H1 (cell line): ENCODE measurements around the gene SIN3B. TPM values are rescaled to one million over a fixed set of nuclear protein-coding genes. Genes with fewer than 3 reads are reported as not detected.

ENCODE experiments used
- CTCF ChIA-PET: fragments of 300-600 bp; sonication (Branson Sonifier 250); formaldehyde crosslinking; loops from one replicate; lab custom pipeline; 2021; ENCODE audit not compliant: partially characterized antibody; lab: Charles Lee
- POLR2A ChIA-PET: fragments of 300-600 bp; sonication (Branson Sonifier 250); formaldehyde crosslinking; loops from one replicate; lab custom pipeline; 2021; ENCODE audit warnings: inconsistent platforms; ENCODE audit not compliant: partially characterized antibody; lab: Charles Lee
- DNase-seq, 2 experiments: peaks; one replicate each; pipeline versions ENCODE4 v3.0.0 to v3.0.0-alpha.2; 2010 to 2022; ENCODE audit warnings: low spot score in 2 of 2, low read depth in 1 of 2, mixed read lengths in 1 of 2
- FAIRE-seq: peaks from 2 replicates; lab custom pipeline; 2011; peaks lifted over from hg19 to GRCh38; lab: Jason Lieb, UNC
- H2AFZ ChIP-seq: 2 replicates; pipeline ENCODE4 v1.8.1; 2012; ENCODE audit warnings: low read length, inconsistent platforms
- H2AK5ac ChIP-seq: 2 replicates; pipeline ENCODE4 v1.6.1; 2013; ENCODE audit warnings: low read depth, low read length
- H2BK120ac ChIP-seq: replicated peaks from 2 replicates; pipeline ENCODE3; 2013; ENCODE audit warnings: low read depth, low read length, inconsistent platforms
- H2BK12ac ChIP-seq: 2 replicates; pipeline ENCODE4 v1.6.1; 2013; ENCODE audit warnings: low read depth, low read length
- H2BK15ac ChIP-seq: 2 replicates; pipeline ENCODE4 v1.6.1; 2013; ENCODE audit warnings: low read length
- H2BK20ac ChIP-seq: 2 replicates; pipeline ENCODE4 v1.6.1; 2013; ENCODE audit warnings: low read length
- H2BK5ac ChIP-seq: 2 replicates; pipeline ENCODE4 v1.6.1; 2013; ENCODE audit warnings: low read depth, low read length
- H3K14ac ChIP-seq: 2 replicates; pipeline ENCODE4 v1.6.1; 2013; ENCODE audit warnings: inconsistent platforms; ENCODE audit not compliant: insufficient read length
- H3K18ac ChIP-seq: 2 replicates; pipeline ENCODE4 v1.6.1; 2013; ENCODE audit warnings: low read length; ENCODE audit errors: extremely low read depth
- H3K23ac ChIP-seq: 2 replicates; pipeline ENCODE4 v1.6.1; 2013; ENCODE audit warnings: inconsistent platforms; ENCODE audit not compliant: insufficient read length
- H3K23me2 ChIP-seq: 2 replicates; pipeline ENCODE4 v1.6.1; 2013; ENCODE audit warnings: low read depth, low read length
- H3K27ac ChIP-seq: 2 replicates; pipeline ENCODE4 v1.6.1; 2011; ENCODE audit warnings: low read depth, low read length, inconsistent platforms
- H3K27me3 ChIP-seq, 4 experiments: replicated peaks in 1 of 4; 1 replicate in 1 of 4; 2 replicates in 3 of 4; pipeline versions ENCODE4 v1.6.1 to v1.8.1; 2011 to 2013; ENCODE audit warnings: low read length in 3 of 4, mild to moderate bottlenecking in 3 of 4, inconsistent platforms in 2 of 4, mixed read lengths in 2 of 4, moderate library complexity in 1 of 4; ENCODE audit not compliant: control insufficient read depth in 3 of 4, insufficient read depth in 3 of 4; ENCODE audit errors: extremely low read depth in 1 of 4
- H3K36me3 ChIP-seq, 4 experiments: 2 replicates each; pipeline versions ENCODE4 v1.6.1 to v1.8.1; 2011 to 2013; ENCODE audit warnings: mild to moderate bottlenecking in 4 of 4, low read length in 3 of 4, moderate library complexity in 2 of 4, control low read depth in 1 of 4, inconsistent platforms in 1 of 4; ENCODE audit not compliant: insufficient read depth in 4 of 4, control insufficient read depth in 2 of 4
- H3K4ac ChIP-seq: replicated peaks from 2 replicates; pipeline ENCODE3; 2013; ENCODE audit warnings: low read length, low read depth, mixed read lengths, inconsistent platforms; ENCODE audit not compliant: insufficient read length
- H3K4me1 ChIP-seq, 4 experiments: replicated peaks in 1 of 4; 1 replicate in 1 of 4; 2 replicates in 3 of 4; pipeline versions ENCODE4 v1.6.1 to v1.8.1; 2011 to 2013; ENCODE audit warnings: low read length in 3 of 4, inconsistent platforms in 2 of 4, mixed read lengths in 1 of 4; ENCODE audit not compliant: insufficient read depth in 4 of 4, control insufficient read depth in 3 of 4
- H3K4me2 ChIP-seq, 2 experiments: 2 replicates each; pipeline versions ENCODE4 v1.6.1 to v1.8.1; 2011 to 2013; ENCODE audit warnings: low read depth in 2 of 2, low read length in 2 of 2, control low read depth in 1 of 2, inconsistent platforms in 1 of 2, mild to moderate bottlenecking in 1 of 2; ENCODE audit not compliant: insufficient read depth in 1 of 2
- H3K4me3 ChIP-seq, 4 experiments: fragments of 200-600, 300-600 bp in 1 of 4; sonication (generic), shearing (Covaris generic), sonication (Bioruptor Twin) in 1 of 4; 2 replicates each; pipeline versions ENCODE4 v1.5.1 to v1.8.1; 2011 to 2016; ENCODE audit warnings: low read length in 4 of 4, low read depth in 3 of 4, control low read depth in 2 of 4, inconsistent platforms in 2 of 4, mild to moderate bottlenecking in 2 of 4, mixed read lengths in 1 of 4, moderate library complexity in 1 of 4; ENCODE audit not compliant: insufficient read depth in 2 of 4; ENCODE audit errors: extremely low read depth in 1 of 4
- H3K56ac ChIP-seq: replicated peaks from 2 replicates; pipeline ENCODE3; 2013; ENCODE audit warnings: low read depth, mild to moderate bottlenecking, mixed read lengths, low read length, inconsistent platforms; ENCODE audit not compliant: insufficient read length
- H3K79me1 ChIP-seq: 2 replicates; pipeline ENCODE4 v1.6.1; 2013; ENCODE audit warnings: low read depth, low read length, control low read depth
- H3K79me2 ChIP-seq, 2 experiments: 2 replicates each; pipeline versions ENCODE4 v1.6.1 to v1.8.1; 2012 to 2013; ENCODE audit warnings: low read length in 2 of 2, mild to moderate bottlenecking in 2 of 2, inconsistent platforms in 1 of 2; ENCODE audit not compliant: insufficient read depth in 2 of 2, control insufficient read depth in 1 of 2
- H3K9ac ChIP-seq, 4 experiments: replicated peaks in 1 of 4; 1 replicate in 1 of 4; 2 replicates in 3 of 4; pipeline versions ENCODE4 v1.6.1 to v1.8.1; 2011 to 2013; ENCODE audit warnings: low read depth in 3 of 4, low read length in 3 of 4, control low read depth in 2 of 4, mild to moderate bottlenecking in 2 of 4, moderate library complexity in 2 of 4, inconsistent platforms in 1 of 4; ENCODE audit errors: extremely low read depth in 1 of 4
- H3K9me3 ChIP-seq, 2 experiments: 2 replicates each; pipeline versions ENCODE4 v1.6.1 to v1.8.1; 2012 to 2013; ENCODE audit warnings: mild to moderate bottlenecking in 2 of 2, moderate library complexity in 2 of 2, control low read depth in 1 of 2, inconsistent platforms in 1 of 2, low read depth in 1 of 2, low read length in 1 of 2, mixed read lengths in 1 of 2; ENCODE audit not compliant: insufficient read depth in 2 of 2
- H4K20me1 ChIP-seq, 2 experiments: replicated peaks in 1 of 2; 2 replicates each; pipeline versions ENCODE3 to v1.8.1; 2011 to 2013; ENCODE audit warnings: inconsistent platforms in 2 of 2, low read length in 2 of 2, mild to moderate bottlenecking in 1 of 2; ENCODE audit not compliant: insufficient read depth in 2 of 2, control insufficient read depth in 1 of 2
- H4K5ac ChIP-seq: 2 replicates; pipeline ENCODE4 v1.6.1; 2013; ENCODE audit warnings: low read length, low read depth, mixed read lengths, inconsistent platforms; ENCODE audit not compliant: insufficient read length
- H4K8ac ChIP-seq: 2 replicates; pipeline ENCODE4 v1.8.0; 2013; ENCODE audit warnings: mild to moderate bottlenecking, moderate library complexity, low read length, inconsistent platforms; ENCODE audit not compliant: insufficient read depth; ENCODE audit errors: extremely low read depth
- H4K91ac ChIP-seq: replicated peaks from 2 replicates; pipeline ENCODE3; 2013; ENCODE audit warnings: low read length, mixed read lengths, inconsistent platforms; ENCODE audit not compliant: insufficient read length
- ATF3 ChIP-seq: IDR thresholded peaks from 2 replicates; pipeline ENCODE4 v1.6.1; 2011; ENCODE audit warnings: low read depth, mild to moderate bottlenecking, low read length; ENCODE audit not compliant: insufficient read depth
- CHD1 ChIP-seq: IDR thresholded peaks from 2 replicates; pipeline ENCODE4 v1.6.1; 2012; ENCODE audit warnings: low read depth, low read length, improper control_type of control experiment
- CHD2 ChIP-seq: IDR thresholded peaks from 2 replicates; pipeline ENCODE4 v1.6.1; 2012; ENCODE audit warnings: low read length, improper control_type of control experiment
- GABPA ChIP-seq: IDR thresholded peaks from 2 replicates; pipeline ENCODE4 v1.6.1; 2011; ENCODE audit warnings: mild to moderate bottlenecking, low read length, moderate library complexity, borderline replicate concordance; ENCODE audit not compliant: insufficient read depth
- HDAC2 ChIP-seq, 2 experiments: fragments of 300-600 bp in 1 of 2; sonication (generic) in 1 of 2; IDR thresholded peaks; 2 replicates each; pipeline ENCODE4 v1.6.1; 2011 to 2012; ENCODE audit warnings: low read depth in 2 of 2, low read length in 2 of 2, mild to moderate bottlenecking in 2 of 2, moderate library complexity in 2 of 2, borderline replicate concordance in 1 of 2, inconsistent platforms in 1 of 2
- MAFK ChIP-seq: IDR thresholded peaks from 2 replicates; pipeline ENCODE4 v1.6.1; 2012; ENCODE audit warnings: low read depth, mild to moderate bottlenecking, improper control_type of control experiment, low read length
- NRF1 ChIP-seq: IDR thresholded peaks from 2 replicates; pipeline ENCODE4 v1.6.1; 2011; ENCODE audit warnings: mild to moderate bottlenecking, low read depth, low read length, improper control_type of control experiment
- POLR2A ChIP-seq, 2 experiments: IDR thresholded peaks; 1 replicate in 1 of 2; 2 replicates in 1 of 2; pipeline ENCODE4 v1.6.1; 2011; ENCODE audit warnings: low read depth in 2 of 2, low read length in 2 of 2, mild to moderate bottlenecking in 2 of 2; ENCODE audit errors: control extremely low read depth in 1 of 2
- SIX5 ChIP-seq: IDR thresholded peaks from 2 replicates; pipeline ENCODE4 v1.6.1; 2011; ENCODE audit warnings: mild to moderate bottlenecking, low read depth, low read length
- SP4 ChIP-seq: IDR thresholded peaks from 2 replicates; pipeline ENCODE4 v1.6.1; 2012; ENCODE audit warnings: low read length, inconsistent platforms
- YY1 ChIP-seq: IDR thresholded peaks from 2 replicates; pipeline ENCODE4 v1.6.1; 2011; ENCODE audit warnings: low read depth, mild to moderate bottlenecking, low read length
- ZNF274 ChIP-seq: IDR thresholded peaks from 2 replicates; pipeline ENCODE4 v1.7.0; 2012; ENCODE audit warnings: low read length, borderline replicate concordance; ENCODE audit errors: extremely low read depth
- WGBS, 2 experiments: shearing (Covaris generic) in 1 of 2; methylation state at CpG; one replicate each; pipeline versions ENCODE4 v1.1.6 to v1.1.7; 2013 to 2015; ENCODE audit warnings: low lambda C conversion rate in 2 of 2, mixed read lengths in 2 of 2, inconsistent platforms in 1 of 2, low coverage in 1 of 2, missing lambda C conversion rate in 1 of 2; ENCODE audit not compliant: insufficient replicate concordance in 2 of 2, insufficient coverage in 1 of 2, insufficient read length in 1 of 2; ENCODE audit errors: extremely low coverage in 1 of 2, missing lambda C conversion rate in 1 of 2; 5-methylcytosine and 5-hydroxymethylcytosine counted together
- polyA plus RNA-seq, 7 experiments: library from polyadenylated mRNA; depleted of rRNA in 3 of 7; stranded (reverse) in 5 of 7; unstranded in 2 of 7; fragments of >200 nt in 5 of 7; fragments of 200-250 nt in 2 of 7; gene quantifications; 1 replicate in 5 of 7; 2 replicates in 1 of 7; 4 replicates in 1 of 7; pipeline versions ENCODE4 v1.2.1 to v1.2.3, GENCODE V29; 2011 to 2013; ENCODE audit warnings: missing spikeins in 2 of 7, mixed read lengths in 2 of 7
- total RNA-seq: library from RNA; stranded (reverse); fragmentation: NEBNext Ultra II Directional; extraction: Animal tissue kit (Norgen Biotek cat#: 25700); gene quantifications from 2 replicates; pipeline ENCODE4 v1.2.1, GENCODE V29; 2021
- TF ChIP-seq, protein P1 (sequence below): IDR thresholded peaks from 2 replicates; pipeline ENCODE4 v1.6.1; 2012; ENCODE audit warnings: inconsistent platforms

SIN3B gene
- total and polyA plus RNA-seq, 2 of the 8 experiments (the other 6 are each of a cell fraction or from before 2014, with no cell fraction given), result 29.5 to 71.1 TPM

DNA sequence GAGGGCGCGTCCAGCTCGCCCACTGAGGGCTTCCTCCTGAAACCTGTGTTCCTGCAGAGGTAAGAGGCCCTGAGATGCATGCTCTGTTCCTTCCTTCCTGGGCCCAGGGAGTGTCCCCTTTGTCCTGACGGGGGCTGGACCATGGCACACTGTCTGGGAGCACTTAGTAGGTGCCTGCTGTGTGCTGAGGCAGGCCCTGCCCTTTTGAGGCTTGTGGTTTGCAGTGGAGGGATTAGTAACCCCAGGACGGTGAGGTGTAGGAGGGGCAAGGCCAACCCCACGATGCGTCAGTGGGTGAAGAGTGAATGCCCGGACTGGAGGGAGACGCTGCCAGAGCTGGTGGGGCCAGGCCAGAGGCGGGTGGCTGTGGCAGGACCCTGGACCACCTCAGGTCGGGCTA is 48.4 kb downstream of the SIN3B start:
- 90% methylated on average over 11 of the region's 11 CpGs; no CpG with 5 or more reads in 1 of the 2 experiments for WGBS, 2 experiments
- CTCF ChIA-PET, result interaction anchor here (0.5 to 1.9 kb wide), 3 partner anchors 41 to 145 kb away, joined by 3 to 6 read pairs (median 5); no protein-coding TSS in a partner anchor
- H2BK20ac ChIP-seq, result no peak overlapping the region
- no peak overlapping the region for H2BK5ac ChIP-seq
- H3K79me2 ChIP-seq, result peaks cover 0 to 16% of the 10 kb centered on the region in 2 experiments; a peak in 2 of 4 replicates
- peaks cover 0 to 11% of the 10 kb centered on the region in 2 experiments for H4K20me1 ChIP-seq
- no peak overlapping the region for H3K14ac ChIP-seq
- no peak overlapping the region for H4K8ac ChIP-seq
- H3K4ac ChIP-seq, result no peak overlapping the region
- no peak overlapping the region for H3K23ac ChIP-seq
- no peak overlapping the region for H4K5ac ChIP-seq
- H3K36me3 ChIP-seq, result peaks cover 11 to 46% (median 37%) of the 10 kb centered on the region in 4 experiments
- no peak overlapping the region for H2AK5ac ChIP-seq
- FAIRE-seq (no peak), DNase-seq (no peak)
- H2AFZ ChIP-seq, result no peak overlapping the region
- H3K4me3 ChIP-seq, result no peak overlapping the region
- POLR2A ChIA-PET, result no interaction called here
- no peak overlapping the region for H2BK120ac ChIP-seq
- H2BK15ac ChIP-seq, result no peak overlapping the region
- H3K56ac ChIP-seq, result no peak overlapping the region
- H3K4me2 ChIP-seq, result no peak overlapping the region
- H3K9me3 ChIP-seq, result peaks cover 4 to 10% of the 10 kb centered on the region in 2 experiments
- H3K27ac ChIP-seq, result no peak overlapping the region
- no peak overlapping the region for H4K91ac ChIP-seq
- no peak overlapping the region for H3K9ac ChIP-seq
- no peaks in the 10 kb centered on the region for H3K27me3 ChIP-seq
- peaks cover 11% of the 10 kb centered on the region; the same call in 1 of the 2 replicates for H3K79me1 ChIP-seq
- H3K23me2 ChIP-seq, result peaks cover 6% of the 10 kb centered on the region; the same call in 1 of the 2 replicates
- no peak overlapping the region for H3K18ac ChIP-seq
- H3K4me1 ChIP-seq, result no peaks in the 10 kb centered on the region; a peak in 2 of 7 replicates
- no peak overlapping the region for H2BK12ac ChIP-seq
- TF ChIP-seq MAFK (no peak), POLR2A (IDR thresholded peaks at IDR 0.05; ENCODE audit: control extremely low read depth in 1 of 2, low read depth in 2 of 2, low read length in 2 of 2) (no peak), GABPA (no peak), ATF3 (no peak), ZNF274 (no peak), CHD1 (no peak), YY1 (no peak), HDAC2 (IDR thresholded peaks at IDR 0.05; ENCODE audit: borderline replicate concordance in 1 of 2, low read depth in 2 of 2, low read length in 2 of 2) (no peak), CHD2 (no peak), SP4 (no peak), NRF1 (no peak), SIX5 (no peak)
- TF ChIP-seq, protein P1, sequence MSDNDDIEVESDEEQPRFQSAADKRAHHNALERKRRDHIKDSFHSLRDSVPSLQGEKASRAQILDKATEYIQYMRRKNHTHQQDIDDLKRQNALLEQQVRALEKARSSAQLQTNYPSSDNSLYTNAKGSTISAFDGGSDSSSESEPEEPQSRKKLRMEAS, result no peak
